GM19099 (cell line): ENCODE data around the gene DYDC2.
A peak's percentile ranks its signal among the peaks of the same experiment; 100 is the strongest.

ENCODE experiments used
- POLR2A ChIP-seq: IDR thresholded peaks from 3 replicates; pipeline ENCODE4 v1.6.1; 2011; ENCODE audit warnings: low read depth; ENCODE audit not compliant: insufficient read length; ENCODE audit errors: extremely low read depth

The DYDC2 gene

GRCh38 chr10:80406204-80406603 is 49.6 kb downstream of the DYDC2 start:
- no peak for TF ChIP-seq POLR2A

- no peak for TF ChIP-seq POLR2A
Measured at GRCh38 chr10:80407812-80408241, 51.2 kb downstream of the DYDC2 start.

- TF ChIP-seq POLR2A = peak; percentile 50
Measured at GRCh38 chr10:80408242-80409101, 51.9 kb downstream of the DYDC2 start, which contains the start of gene PRXL2A. Gene PRXL2A, plus strand, starts transcription at chr10:80408551. Its CDS starts 11,917 bp downstream, at chr10:80420468.

- TF ChIP-seq POLR2A = no peak
Measured at GRCh38 chr10:80409121-80409520, 52.5 kb downstream of the DYDC2 start.

- no peak for TF ChIP-seq POLR2A
Measured at GRCh38 chr10:80410122-80410521, 53.5 kb downstream of the DYDC2 start.

GRCh38 chr10:80410578-80411145 is 54.1 kb downstream of the DYDC2 start:
- TF ChIP-seq POLR2A = no peak

GRCh38 chr10:80411267-80411668 is 54.7 kb downstream of the DYDC2 start:
- TF ChIP-seq POLR2A = no peak

- TF ChIP-seq POLR2A = no peak
Measured at GRCh38 chr10:80411681-80412220, 55.2 kb downstream of the DYDC2 start.

- no peak for TF ChIP-seq POLR2A
Measured at GRCh38 chr10:80412486-80412885, 55.9 kb downstream of the DYDC2 start.

- TF ChIP-seq POLR2A = no peak
Measured at GRCh38 chr10:80413271-80413996, 56.9 kb downstream of the DYDC2 start.

- TF ChIP-seq POLR2A = no peak
Measured at GRCh38 chr10:80414142-80414895, 57.7 kb downstream of the DYDC2 start.

- no peak for TF ChIP-seq POLR2A
Measured at GRCh38 chr10:80415734-80416478, 59.3 kb downstream of the DYDC2 start.

GRCh38 chr10:80416479-80417098 is 60.0 kb downstream of the DYDC2 start:
- no peak for TF ChIP-seq POLR2A
